HG02588 (cell line): ENCODE data around the gene SLC2A9.
A peak's percentile ranks its signal among the peaks of the same experiment; 100 is the strongest.

Experiments
- ATAC-seq: cut with Tn5 transposase; IDR thresholded peaks from one replicate; pipeline ENCODE4 v1.9.1; 2021; ENCODE audit warnings: mild to moderate bottlenecking, moderate library complexity; ENCODE audit not compliant: unreplicated experiment

SLC2A9 gene

DNA sequence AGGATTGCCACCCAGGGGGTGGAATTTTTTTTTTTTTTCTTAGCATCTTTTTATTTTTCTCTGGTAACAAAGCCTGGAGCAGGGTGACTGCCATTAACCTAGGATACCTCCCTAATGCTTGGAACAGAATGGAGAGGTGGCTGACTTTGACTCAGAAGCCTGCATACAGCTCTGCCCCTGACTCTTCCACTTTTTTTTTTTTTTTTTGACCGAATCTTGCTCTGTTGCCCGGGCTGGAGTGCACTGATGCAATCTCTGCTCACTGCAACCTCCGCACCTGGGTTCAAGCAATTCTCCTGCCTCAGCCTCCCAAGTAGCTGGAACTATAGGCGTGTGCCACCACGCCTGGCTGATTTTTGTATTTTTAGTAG lies 341 bp upstream of the SLC2A9 start:
- ATAC-seq, result no peak

- ATAC-seq, result no peak
Observed at GRCh38 chr4:10020106-10020505, 1.2 kb downstream of the SLC2A9 start.

- ATAC-seq, result no peak
Observed at GRCh38 chr4:10019521-10020051, 1.7 kb downstream of the SLC2A9 start.

- ATAC-seq, result peak; percentile 98
Observed at GRCh38 chr4:10018818-10019461, 2.4 kb downstream of the SLC2A9 start.

- ATAC-seq, result no peak
Observed at GRCh38 chr4:10017037-10017893, 4.0 kb downstream of the SLC2A9 start.

GRCh38 chr4:10016169-10016568 lies 5.1 kb downstream of the SLC2A9 start:
- ATAC-seq, result no peak

DNA sequence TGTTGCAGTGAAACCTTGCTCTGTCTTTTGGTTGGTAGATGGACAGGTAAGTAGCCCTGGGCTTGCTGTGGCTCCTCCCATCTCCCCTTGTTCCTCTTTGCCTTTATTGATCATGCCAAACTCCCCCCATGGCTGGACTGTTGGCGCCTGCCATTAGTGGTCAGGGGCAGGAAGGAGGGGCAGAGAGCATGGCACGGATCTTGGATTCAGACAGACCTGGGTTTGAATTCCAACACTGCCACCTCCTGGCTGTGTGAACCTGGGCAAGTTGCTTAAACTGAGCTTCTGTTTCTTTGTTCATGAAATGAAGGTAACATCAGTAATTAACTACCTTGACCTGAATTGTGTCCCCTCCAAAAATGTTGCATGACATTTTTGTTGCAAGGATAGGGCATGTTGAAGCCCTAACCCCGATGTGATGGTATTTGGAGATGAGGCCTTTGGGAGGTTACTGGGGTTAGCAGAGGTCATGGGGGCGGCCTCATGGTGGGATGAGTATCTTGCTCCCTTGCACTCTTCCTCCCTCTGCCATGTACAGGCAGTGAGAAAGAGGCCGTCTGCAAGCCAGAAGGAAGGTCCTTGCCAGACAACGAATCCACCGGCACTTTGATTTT lies 6.0 kb downstream of the SLC2A9 start:
- no peak for ATAC-seq

DNA sequence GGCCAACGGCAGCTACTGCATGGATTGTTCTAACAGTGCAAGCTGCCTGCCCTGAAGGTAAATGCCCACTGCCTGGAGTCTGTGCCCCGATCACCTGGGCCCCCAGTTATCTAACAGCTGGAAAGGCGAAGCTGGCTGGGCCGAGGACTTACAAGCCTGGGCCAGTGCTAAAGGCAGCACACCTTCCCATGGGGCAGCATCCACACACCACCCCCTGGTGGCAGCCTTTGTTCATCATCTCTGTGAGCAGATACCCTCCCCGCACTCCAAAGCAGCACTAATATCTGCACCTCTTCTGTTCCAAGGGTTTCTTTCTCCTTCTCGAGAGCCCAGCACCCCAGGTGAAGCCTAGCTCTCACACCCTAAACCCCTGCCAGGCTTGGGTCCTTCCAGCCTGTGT lies 7.6 kb downstream of the SLC2A9 start:
- ATAC-seq, result no peak

DNA sequence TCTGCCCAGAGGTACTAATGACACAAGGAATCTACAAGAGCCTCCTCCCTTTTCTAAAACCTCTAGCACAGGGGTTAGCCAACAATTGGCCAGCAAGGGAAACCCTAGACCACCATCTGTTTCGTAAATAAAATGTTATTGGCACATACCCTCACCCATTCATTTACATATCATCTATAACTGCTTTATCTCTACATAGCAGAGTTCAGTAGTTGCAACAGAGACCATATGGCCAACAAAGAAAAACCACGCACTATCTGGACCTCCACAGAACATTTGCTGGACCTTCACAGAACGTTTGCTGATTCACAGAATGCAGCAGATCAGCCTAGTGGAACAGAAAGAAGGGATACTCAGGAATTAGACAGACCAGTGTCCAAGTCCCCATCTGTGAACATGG lies 9.4 kb downstream of the SLC2A9 start:
- no peak for ATAC-seq

- ATAC-seq, result no peak
Observed at GRCh38 chr4:10011277-10011676, 10.0 kb downstream of the SLC2A9 start.

- ATAC-seq, result no peak
Observed at GRCh38 chr4:10009861-10010500, 11.3 kb downstream of the SLC2A9 start.

DNA sequence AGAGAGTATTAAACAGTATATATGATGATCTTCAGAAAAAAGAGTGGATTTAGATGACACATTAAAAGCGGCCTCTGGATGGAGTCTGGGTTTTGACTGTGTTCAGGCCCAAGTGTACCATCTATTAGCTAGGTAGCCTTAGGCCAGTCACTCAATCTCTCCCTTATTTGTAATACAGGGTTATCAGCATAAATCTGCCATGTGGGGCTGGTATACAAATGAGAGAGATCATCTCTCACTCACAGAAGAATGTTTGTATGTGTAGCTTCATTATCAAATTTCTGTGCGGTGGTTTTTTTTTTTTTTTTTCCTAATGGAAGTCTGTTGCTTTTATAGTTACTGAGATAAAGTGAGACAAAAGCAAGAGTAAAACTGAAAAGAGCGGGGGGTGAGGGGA lies 12.7 kb downstream of the SLC2A9 start:
- ATAC-seq, result no peak

DNA sequence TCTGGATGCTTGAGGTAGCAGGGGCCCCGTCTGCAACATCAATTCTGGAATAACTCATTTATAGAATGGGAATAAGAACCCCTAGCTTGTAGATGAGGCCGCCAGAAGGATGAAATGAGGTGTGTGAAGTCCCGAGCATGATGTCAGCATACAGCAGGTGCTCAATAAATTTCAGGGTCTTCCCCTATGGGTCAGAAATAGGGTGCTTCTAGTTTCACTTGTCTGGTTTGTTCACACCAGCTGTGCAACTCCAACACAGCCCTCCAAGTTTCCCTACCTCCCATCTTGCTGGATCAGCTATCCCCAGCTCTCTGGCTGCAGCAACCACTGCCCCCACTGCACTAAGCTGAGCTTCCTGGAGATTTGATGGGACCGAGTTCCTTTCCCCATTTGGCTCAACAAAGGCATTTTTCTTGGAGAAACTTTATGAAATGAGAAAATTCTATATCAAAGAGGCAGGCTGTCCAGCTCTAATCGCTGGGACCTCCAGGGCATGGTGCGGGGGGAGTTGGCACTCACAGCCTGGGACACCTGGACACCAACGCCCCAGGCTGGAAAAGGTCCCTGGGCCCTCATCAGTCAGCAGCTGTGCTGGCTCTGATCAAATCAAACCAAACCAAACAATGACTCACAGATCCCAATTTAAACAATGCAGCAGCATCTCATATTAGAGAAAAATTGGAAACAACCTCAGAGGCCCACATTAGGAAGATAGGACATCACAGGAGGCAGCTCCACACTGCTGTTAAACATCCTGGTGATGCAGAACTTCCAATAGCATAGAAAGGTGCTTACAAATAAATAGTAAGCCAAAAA lies 13.3 kb downstream of the SLC2A9 start:
- peak; percentile 47 for ATAC-seq

DNA sequence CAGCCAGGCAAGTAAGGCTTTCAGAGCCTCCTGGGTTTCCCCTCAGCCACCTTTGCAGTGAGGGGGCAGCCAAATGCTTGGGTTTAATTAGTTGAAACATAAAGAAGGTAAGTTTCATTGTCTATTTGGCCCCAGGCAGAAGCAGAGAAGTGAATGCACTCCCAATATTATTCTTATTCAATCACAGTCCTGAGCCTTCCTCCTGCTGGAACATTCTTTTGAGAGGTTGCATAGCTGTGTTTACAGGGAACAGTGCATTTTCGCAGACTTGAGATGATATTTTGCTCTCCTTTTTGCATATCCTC lies 13.9 kb downstream of the SLC2A9 start:
- peak; percentile 34 for ATAC-seq

GRCh38 chr4:10006601-10007435 lies 14.5 kb downstream of the SLC2A9 start:
- ATAC-seq, result peak; percentile 8

GRCh38 chr4:10006231-10006600 lies 15.1 kb downstream of the SLC2A9 start:
- ATAC-seq, result peak; percentile 25

- no peak for ATAC-seq
Observed at GRCh38 chr4:10005632-10006031, 15.7 kb downstream of the SLC2A9 start.

DNA sequence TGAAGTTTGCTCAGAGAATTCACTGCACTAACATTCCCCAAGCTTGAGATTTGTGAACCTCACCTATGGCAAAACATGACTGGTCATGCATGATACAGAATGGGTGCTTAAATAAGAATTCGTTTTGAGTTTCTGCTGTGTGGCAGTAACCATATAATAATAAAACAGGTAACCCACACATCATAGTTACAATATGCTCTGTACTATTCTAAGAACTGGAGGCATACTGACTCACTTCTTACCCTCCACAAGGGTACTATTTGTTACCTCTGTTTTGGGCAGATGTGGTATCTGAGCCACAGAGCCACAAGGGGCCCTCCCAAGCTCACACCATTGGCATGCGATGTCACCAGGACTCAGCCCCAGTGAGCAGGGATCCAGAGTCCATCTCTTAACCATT lies 17.6 kb downstream of the SLC2A9 start:
- ATAC-seq, result peak; percentile 47

DNA sequence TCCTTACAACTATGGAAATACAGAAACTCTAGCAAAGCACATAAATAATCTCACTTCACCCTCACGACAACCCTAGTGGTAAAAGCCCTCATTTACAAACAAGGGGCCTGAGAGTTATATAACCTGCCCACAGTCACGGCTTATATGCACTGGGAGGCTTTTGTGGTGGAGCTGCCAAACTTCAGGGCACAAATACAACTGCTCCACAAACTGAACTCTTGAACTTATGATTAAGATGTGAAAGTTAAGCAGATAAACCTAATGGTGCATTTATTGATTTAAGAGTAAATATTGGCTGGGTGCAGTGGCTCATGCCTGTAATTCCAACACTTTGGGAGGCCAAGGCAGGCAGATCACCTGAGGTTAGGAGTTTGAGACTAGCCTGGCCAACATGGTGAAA lies 19.0 kb downstream of the SLC2A9 start:
- no peak for ATAC-seq

GRCh38 chr4:10001757-10002156 lies 19.5 kb downstream of the SLC2A9 start:
- no peak for ATAC-seq
